GM23338 (cell line): ENCODE measurements around the gene LAP3. TPM values are rescaled to one million over a fixed set of nuclear protein-coding genes. Genes with fewer than 3 reads are reported as not detected.
A peak's percentile ranks its signal among the peaks of the same experiment; 100 is the strongest.

Experiments
- ATAC-seq: fragments of 200-7000 bp; cut with Tn5 transposase; 3 replicates; pipeline ENCODE4 v1.9.1; 2020
- DNase-seq: peaks from one replicate; pipeline ENCODE4 v3.0.0-alpha.2; 2015; ENCODE audit warnings: low spot score
- H2AFZ ChIP-seq: fragments of 200-600 bp; sonication (generic); 2 replicates; pipeline ENCODE4 v1.8.0; 2016; ENCODE audit warnings: antibody characterized with exemption, mild to moderate bottlenecking, moderate library complexity
- H3F3A ChIP-seq: fragments of 200-600 bp; sonication (generic); replicated peaks from 2 replicates; pipeline ENCODE4 v1.8.0; 2017; ENCODE audit warnings: antibody characterized with exemption, mixed run types, low read depth
- H3K27ac ChIP-seq: fragments of 200-600 bp; sonication (generic); 2 replicates; pipeline ENCODE4 v1.6.1; 2016; ENCODE audit warnings: low read depth
- H3K27me3 ChIP-seq: fragments of 200-600 bp; sonication (generic); 2 replicates; pipeline ENCODE4 v1.8.0; 2016; ENCODE audit warnings: mild to moderate bottlenecking, mixed run types, moderate library complexity; ENCODE audit not compliant: insufficient read depth
- H3K36me3 ChIP-seq: fragments of 200-600 bp; sonication (generic); 2 replicates; pipeline ENCODE4 v1.8.0; 2016; ENCODE audit warnings: mild to moderate bottlenecking; ENCODE audit not compliant: insufficient read depth
- H3K4me1 ChIP-seq: fragments of 200-600 bp; sonication (generic); 2 replicates; pipeline ENCODE4 v1.8.0; 2016; ENCODE audit warnings: mild to moderate bottlenecking, moderate library complexity; ENCODE audit not compliant: insufficient read depth
- H3K4me2 ChIP-seq: fragments of 200-600 bp; sonication (generic); 2 replicates; pipeline ENCODE4 v1.7.1; 2017; ENCODE audit warnings: mixed run types
- H3K4me3 ChIP-seq: fragments of 200-600 bp; sonication (generic); 2 replicates; pipeline ENCODE4 v1.6.1; 2016; ENCODE audit warnings: mixed run types
- H3K79me2 ChIP-seq: fragments of 200-600 bp; sonication (generic); replicated peaks from 2 replicates; pipeline ENCODE4 v1.8.0; 2017; ENCODE audit warnings: mild to moderate bottlenecking; ENCODE audit not compliant: insufficient read depth
- H3K9me2 ChIP-seq: fragments of 200-600 bp; sonication (generic); 2 replicates; pipeline ENCODE4 v1.8.0; 2017; ENCODE audit not compliant: insufficient read depth
- H4K20me1 ChIP-seq: fragments of 200-600 bp; sonication (generic); replicated peaks from 2 replicates; pipeline ENCODE4 v1.8.0; 2017; ENCODE audit warnings: mild to moderate bottlenecking; ENCODE audit not compliant: insufficient read depth
- H3K27ac Mint-ChIP-seq: 2 replicates; pipeline ENCODE4 v1.8.0; 2020; ENCODE audit warnings: inconsistent platforms, mild to moderate bottlenecking, moderate library complexity, mixed read lengths
- H3K27me3 Mint-ChIP-seq: 3 replicates; pipeline ENCODE4 v1.8.0; 2022; ENCODE audit warnings: low read depth, mild to moderate bottlenecking, moderate library complexity, mixed read lengths, inconsistent platforms; ENCODE audit not compliant: insufficient read depth, poor library complexity
- H3K36me3 Mint-ChIP-seq: 3 replicates; pipeline ENCODE4 v1.8.0; 2021; ENCODE audit warnings: low read depth, mild to moderate bottlenecking, inconsistent platforms, moderate library complexity, mixed read lengths
- H3K4me1 Mint-ChIP-seq: 3 replicates; pipeline ENCODE4 v1.8.0; 2020; ENCODE audit warnings: mild to moderate bottlenecking, inconsistent platforms, mixed read lengths
- H3K4me3 Mint-ChIP-seq: 3 replicates; pipeline ENCODE4 v1.8.0; 2021; ENCODE audit warnings: moderate library complexity, mild to moderate bottlenecking, inconsistent platforms, mixed read lengths
- H3K9me3 Mint-ChIP-seq: 3 replicates; pipeline ENCODE4 v1.8.0; 2020; ENCODE audit warnings: moderate library complexity, mild to moderate bottlenecking, inconsistent platforms, mixed read lengths
- CREB1 ChIP-seq: fragments of 250-450 bp; sonication (Bioruptor Pico); IDR thresholded peaks from 2 replicates; pipeline ENCODE4 v1.5.0; 2020; ENCODE audit warnings: low read depth, mild to moderate bottlenecking, moderate library complexity
- EZH2 ChIP-seq: fragments of 200-600 bp; sonication (generic); IDR thresholded peaks from one replicate; pipeline ENCODE4 v1.8.0; 2017; ENCODE audit warnings: antibody characterized with exemption, mild to moderate bottlenecking, low read depth; ENCODE audit not compliant: unreplicated experiment
- POLR2AphosphoS5 ChIP-seq: IDR thresholded peaks from 2 replicates; pipeline ENCODE4 v1.6.1; 2016; ENCODE audit warnings: antibody characterized with exemption, low read depth
- STAT1 ChIP-seq: IDR thresholded peaks from one replicate; pipeline ENCODE4 v1.6.1; 2016; ENCODE audit warnings: antibody characterized with exemption; ENCODE audit not compliant: unreplicated experiment
- ZNF114 ChIP-seq: fragments of 250-450 bp; sonication (Bioruptor Pico); IDR thresholded peaks from 2 replicates; pipeline ENCODE4 v1.5.0; 2020; ENCODE audit warnings: mild to moderate bottlenecking, moderate library complexity
- ZNF331 ChIP-seq: fragments of 250-450 bp; sonication (Bioruptor Pico); IDR thresholded peaks from 2 replicates; pipeline ENCODE4 v1.5.0; 2020; ENCODE audit warnings: low read depth, mild to moderate bottlenecking, moderate library complexity
- polyA plus RNA-seq: library from polyadenylated mRNA; unstranded; fragments of >200 nt; fragmentation: Nextera tagmentation; extraction: Ambion mirVana; gene quantifications from 2 replicates; pipeline ENCODE4 v1.2.1, GENCODE V29; 2016
- total RNA-seq: library from RNA; depleted of rRNA; stranded (reverse); fragments of >200 nt; shearing (Covaris generic); gene quantifications from 2 replicates; pipeline ENCODE4 v1.2.3, GENCODE V29; 2014
- TF ChIP-seq, protein P1 (sequence below): IDR thresholded peaks from one replicate; pipeline ENCODE4 v1.6.1; 2018; ENCODE audit warnings: antibody characterized with exemption; ENCODE audit not compliant: unreplicated experiment
- TF ChIP-seq, protein P2 (sequence below): fragments of 250-450 bp; sonication (Bioruptor Pico); IDR thresholded peaks from 2 replicates; pipeline ENCODE4 v1.5.0; 2020; ENCODE audit warnings: mild to moderate bottlenecking, moderate library complexity
- TF ChIP-seq, protein P3 (sequence below): IDR thresholded peaks from 2 replicates; pipeline ENCODE4 v1.6.1; 2016; ENCODE audit warnings: antibody characterized with exemption
- TF ChIP-seq, protein P4 (sequence below), 2 experiments: fragments of 200-600 bp in 1 of 2; sonication (generic) in 1 of 2; conservative IDR thresholded peaks; 2 replicates each; pipeline versions ENCODE4 v1.5.1 to v1.6.1; 2016 to 2017; ENCODE audit warnings: antibody characterized with exemption in 2 of 2, low read depth in 2 of 2, mild to moderate bottlenecking in 2 of 2, moderate library complexity in 1 of 2

Gene LAP3
- total and polyA plus RNA-seq, 2 experiments from 2014 or later: 28.6 to 63.6 TPM

DNA sequence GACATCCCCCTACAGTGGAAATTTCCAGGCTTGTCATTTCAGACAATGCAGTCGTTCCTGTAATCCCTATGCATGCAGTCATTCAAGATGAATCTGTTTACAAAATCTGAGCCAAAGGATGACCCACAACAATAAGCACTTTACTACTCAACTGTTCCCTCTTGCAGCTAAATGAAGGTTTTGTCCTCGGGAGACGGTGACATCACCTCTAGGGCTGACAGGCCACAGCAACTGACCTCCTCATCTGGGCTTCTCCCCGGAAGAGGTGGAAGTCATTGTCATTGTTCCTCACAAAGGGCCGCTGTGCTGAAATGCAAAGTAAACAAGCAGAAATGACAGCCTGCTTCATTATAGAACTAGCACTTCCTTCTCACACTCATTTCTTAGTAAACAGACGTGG, 32.8 kb upstream of the LAP3 start:
- TF ChIP-seq ZNF114 (CRISPR knock-in tag): no peak
- TF ChIP-seq, protein P1, sequence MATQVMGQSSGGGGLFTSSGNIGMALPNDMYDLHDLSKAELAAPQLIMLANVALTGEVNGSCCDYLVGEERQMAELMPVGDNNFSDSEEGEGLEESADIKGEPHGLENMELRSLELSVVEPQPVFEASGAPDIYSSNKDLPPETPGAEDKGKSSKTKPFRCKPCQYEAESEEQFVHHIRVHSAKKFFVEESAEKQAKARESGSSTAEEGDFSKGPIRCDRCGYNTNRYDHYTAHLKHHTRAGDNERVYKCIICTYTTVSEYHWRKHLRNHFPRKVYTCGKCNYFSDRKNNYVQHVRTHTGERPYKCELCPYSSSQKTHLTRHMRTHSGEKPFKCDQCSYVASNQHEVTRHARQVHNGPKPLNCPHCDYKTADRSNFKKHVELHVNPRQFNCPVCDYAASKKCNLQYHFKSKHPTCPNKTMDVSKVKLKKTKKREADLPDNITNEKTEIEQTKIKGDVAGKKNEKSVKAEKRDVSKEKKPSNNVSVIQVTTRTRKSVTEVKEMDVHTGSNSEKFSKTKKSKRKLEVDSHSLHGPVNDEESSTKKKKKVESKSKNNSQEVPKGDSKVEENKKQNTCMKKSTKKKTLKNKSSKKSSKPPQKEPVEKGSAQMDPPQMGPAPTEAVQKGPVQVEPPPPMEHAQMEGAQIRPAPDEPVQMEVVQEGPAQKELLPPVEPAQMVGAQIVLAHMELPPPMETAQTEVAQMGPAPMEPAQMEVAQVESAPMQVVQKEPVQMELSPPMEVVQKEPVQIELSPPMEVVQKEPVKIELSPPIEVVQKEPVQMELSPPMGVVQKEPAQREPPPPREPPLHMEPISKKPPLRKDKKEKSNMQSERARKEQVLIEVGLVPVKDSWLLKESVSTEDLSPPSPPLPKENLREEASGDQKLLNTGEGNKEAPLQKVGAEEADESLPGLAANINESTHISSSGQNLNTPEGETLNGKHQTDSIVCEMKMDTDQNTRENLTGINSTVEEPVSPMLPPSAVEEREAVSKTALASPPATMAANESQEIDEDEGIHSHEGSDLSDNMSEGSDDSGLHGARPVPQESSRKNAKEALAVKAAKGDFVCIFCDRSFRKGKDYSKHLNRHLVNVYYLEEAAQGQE: no peak
- peak; percentile 49 for ATAC-seq
- H3K4me1 Mint-ChIP-seq: peaks cover 8% of the 10 kb centered on the region; the same call in 2 of the 3 replicates
- DNase-seq: peak; percentile 46
- no peaks in the 10 kb centered on the region for H3K27me3 ChIP-seq
- no peak overlapping the region for H3K27ac Mint-ChIP-seq
- H2AFZ ChIP-seq: no peak overlapping the region
- no peaks in the 10 kb centered on the region for H3K36me3 ChIP-seq
- no peaks in the 10 kb centered on the region for H3K79me2 ChIP-seq
- H3K9me2 ChIP-seq: no peaks in the 10 kb centered on the region
- no peaks in the 10 kb centered on the region for H3K4me1 ChIP-seq
- no peak overlapping the region for H3K27ac ChIP-seq
- H3F3A ChIP-seq: no peaks in the 10 kb centered on the region
- H3K9me3 Mint-ChIP-seq: no peaks in the 10 kb centered on the region
- no peak overlapping the region for H3K4me2 ChIP-seq
- H3K4me3 Mint-ChIP-seq: no peak overlapping the region
- no peaks in the 10 kb centered on the region for H4K20me1 ChIP-seq
- no peak overlapping the region for H3K4me3 ChIP-seq
- peaks cover 14% of the 10 kb centered on the region for H3K27me3 Mint-ChIP-seq
- H3K36me3 Mint-ChIP-seq: no peaks in the 10 kb centered on the region

DNA sequence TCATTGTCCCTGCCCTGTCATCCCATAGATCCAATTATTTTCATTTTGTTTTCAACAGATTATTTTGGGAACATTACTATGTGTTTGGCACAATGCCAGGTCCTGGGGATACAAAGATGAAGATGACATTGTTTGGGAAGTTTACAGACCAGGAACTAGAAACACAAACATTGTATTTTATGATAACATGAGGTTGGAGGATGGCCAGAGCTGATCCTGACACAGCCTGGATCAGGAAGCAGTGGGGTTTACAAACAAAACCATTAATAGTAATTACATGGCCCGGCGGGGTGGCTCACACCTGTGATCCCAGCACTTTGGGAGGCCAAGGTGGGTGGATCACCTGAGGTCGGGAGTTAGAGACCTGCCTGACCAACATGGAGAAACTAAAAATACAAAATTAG, 32.2 kb upstream of the LAP3 start:
- no peak for ATAC-seq
- H3K4me3 ChIP-seq: no peak overlapping the region
- peaks cover 14% of the 10 kb centered on the region for H3K27me3 Mint-ChIP-seq
- no peak overlapping the region for H3K4me3 Mint-ChIP-seq
- no peaks in the 10 kb centered on the region for H3K9me3 Mint-ChIP-seq
- no peak overlapping the region for H3K4me2 ChIP-seq
- no peaks in the 10 kb centered on the region for H3K27me3 ChIP-seq
- no peaks in the 10 kb centered on the region for H3K4me1 ChIP-seq
- H3K27ac ChIP-seq: no peak overlapping the region
- no peaks in the 10 kb centered on the region for H4K20me1 ChIP-seq
- DNase-seq: no peak
- H3K36me3 ChIP-seq: no peaks in the 10 kb centered on the region
- peaks cover 8% of the 10 kb centered on the region; the same call in 2 of the 3 replicates for H3K4me1 Mint-ChIP-seq
- H3K27ac Mint-ChIP-seq: no peak overlapping the region
- no peaks in the 10 kb centered on the region for H3K79me2 ChIP-seq
- no peaks in the 10 kb centered on the region for H3K36me3 Mint-ChIP-seq
- no peaks in the 10 kb centered on the region for H3F3A ChIP-seq
- no peak overlapping the region for H2AFZ ChIP-seq
- no peaks in the 10 kb centered on the region for H3K9me2 ChIP-seq
- TF ChIP-seq, protein P2, sequence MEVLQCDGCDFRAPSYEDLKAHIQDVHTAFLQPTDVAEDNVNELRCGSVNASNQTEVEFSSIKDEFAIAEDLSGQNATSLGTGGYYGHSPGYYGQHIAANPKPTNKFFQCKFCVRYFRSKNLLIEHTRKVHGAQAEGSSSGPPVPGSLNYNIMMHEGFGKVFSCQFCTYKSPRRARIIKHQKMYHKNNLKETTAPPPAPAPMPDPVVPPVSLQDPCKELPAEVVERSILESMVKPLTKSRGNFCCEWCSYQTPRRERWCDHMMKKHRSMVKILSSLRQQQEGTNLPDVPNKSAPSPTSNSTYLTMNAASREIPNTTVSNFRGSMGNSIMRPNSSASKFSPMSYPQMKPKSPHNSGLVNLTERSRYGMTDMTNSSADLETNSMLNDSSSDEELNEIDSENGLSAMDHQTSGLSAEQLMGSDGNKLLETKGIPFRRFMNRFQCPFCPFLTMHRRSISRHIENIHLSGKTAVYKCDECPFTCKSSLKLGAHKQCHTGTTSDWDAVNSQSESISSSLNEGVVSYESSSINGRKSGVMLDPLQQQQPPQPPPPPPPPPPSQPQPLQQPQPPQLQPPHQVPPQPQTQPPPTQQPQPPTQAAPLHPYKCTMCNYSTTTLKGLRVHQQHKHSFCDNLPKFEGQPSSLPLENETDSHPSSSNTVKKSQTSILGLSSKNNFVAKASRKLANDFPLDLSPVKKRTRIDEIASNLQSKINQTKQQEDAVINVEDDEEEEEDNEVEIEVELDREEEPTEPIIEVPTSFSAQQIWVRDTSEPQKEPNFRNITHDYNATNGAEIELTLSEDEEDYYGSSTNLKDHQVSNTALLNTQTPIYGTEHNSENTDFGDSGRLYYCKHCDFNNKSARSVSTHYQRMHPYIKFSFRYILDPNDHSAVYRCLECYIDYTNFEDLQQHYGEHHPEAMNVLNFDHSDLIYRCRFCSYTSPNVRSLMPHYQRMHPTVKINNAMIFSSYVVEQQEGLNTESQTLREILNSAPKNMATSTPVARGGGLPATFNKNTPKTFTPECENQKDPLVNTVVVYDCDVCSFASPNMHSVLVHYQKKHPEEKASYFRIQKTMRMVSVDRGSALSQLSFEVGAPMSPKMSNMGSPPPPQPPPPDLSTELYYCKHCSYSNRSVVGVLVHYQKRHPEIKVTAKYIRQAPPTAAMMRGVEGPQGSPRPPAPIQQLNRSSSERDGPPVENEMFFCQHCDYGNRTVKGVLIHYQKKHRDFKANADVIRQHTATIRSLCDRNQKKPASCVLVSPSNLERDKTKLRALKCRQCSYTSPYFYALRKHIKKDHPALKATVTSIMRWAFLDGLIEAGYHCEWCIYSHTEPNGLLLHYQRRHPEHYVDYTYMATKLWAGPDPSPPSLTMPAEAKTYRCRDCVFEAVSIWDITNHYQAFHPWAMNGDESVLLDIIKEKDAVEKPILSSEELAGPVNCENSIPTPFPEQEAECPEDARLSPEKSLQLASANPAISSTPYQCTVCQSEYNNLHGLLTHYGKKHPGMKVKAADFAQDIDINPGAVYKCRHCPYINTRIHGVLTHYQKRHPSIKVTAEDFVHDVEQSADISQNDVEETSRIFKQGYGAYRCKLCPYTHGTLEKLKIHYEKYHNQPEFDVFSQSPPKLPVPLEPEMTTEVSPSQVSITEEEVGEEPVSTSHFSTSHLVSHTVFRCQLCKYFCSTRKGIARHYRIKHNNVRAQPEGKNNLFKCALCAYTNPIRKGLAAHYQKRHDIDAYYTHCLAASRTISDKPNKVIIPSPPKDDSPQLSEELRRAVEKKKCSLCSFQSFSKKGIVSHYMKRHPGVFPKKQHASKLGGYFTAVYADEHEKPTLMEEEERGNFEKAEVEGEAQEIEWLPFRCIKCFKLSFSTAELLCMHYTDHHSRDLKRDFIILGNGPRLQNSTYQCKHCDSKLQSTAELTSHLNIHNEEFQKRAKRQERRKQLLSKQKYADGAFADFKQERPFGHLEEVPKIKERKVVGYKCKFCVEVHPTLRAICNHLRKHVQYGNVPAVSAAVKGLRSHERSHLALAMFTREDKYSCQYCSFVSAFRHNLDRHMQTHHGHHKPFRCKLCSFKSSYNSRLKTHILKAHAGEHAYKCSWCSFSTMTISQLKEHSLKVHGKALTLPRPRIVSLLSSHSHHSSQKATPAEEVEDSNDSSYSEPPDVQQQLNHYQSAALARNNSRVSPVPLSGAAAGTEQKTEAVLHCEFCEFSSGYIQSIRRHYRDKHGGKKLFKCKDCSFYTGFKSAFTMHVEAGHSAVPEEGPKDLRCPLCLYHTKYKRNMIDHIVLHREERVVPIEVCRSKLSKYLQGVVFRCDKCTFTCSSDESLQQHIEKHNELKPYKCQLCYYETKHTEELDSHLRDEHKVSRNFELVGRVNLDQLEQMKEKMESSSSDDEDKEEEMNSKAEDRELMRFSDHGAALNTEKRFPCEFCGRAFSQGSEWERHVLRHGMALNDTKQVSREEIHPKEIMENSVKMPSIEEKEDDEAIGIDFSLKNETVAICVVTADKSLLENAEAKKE (CRISPR knock-in tag): no peak
- TF ChIP-seq CREB1 (CRISPR knock-in tag) (no peak), STAT1 (no peak), EZH2 (no peak), POLR2AphosphoS5 (no peak), ZNF331 (CRISPR knock-in tag) (no peak)
- TF ChIP-seq, protein P3, sequence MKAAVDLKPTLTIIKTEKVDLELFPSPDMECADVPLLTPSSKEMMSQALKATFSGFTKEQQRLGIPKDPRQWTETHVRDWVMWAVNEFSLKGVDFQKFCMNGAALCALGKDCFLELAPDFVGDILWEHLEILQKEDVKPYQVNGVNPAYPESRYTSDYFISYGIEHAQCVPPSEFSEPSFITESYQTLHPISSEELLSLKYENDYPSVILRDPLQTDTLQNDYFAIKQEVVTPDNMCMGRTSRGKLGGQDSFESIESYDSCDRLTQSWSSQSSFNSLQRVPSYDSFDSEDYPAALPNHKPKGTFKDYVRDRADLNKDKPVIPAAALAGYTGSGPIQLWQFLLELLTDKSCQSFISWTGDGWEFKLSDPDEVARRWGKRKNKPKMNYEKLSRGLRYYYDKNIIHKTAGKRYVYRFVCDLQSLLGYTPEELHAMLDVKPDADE: no peak
- TF ChIP-seq, protein P4, sequence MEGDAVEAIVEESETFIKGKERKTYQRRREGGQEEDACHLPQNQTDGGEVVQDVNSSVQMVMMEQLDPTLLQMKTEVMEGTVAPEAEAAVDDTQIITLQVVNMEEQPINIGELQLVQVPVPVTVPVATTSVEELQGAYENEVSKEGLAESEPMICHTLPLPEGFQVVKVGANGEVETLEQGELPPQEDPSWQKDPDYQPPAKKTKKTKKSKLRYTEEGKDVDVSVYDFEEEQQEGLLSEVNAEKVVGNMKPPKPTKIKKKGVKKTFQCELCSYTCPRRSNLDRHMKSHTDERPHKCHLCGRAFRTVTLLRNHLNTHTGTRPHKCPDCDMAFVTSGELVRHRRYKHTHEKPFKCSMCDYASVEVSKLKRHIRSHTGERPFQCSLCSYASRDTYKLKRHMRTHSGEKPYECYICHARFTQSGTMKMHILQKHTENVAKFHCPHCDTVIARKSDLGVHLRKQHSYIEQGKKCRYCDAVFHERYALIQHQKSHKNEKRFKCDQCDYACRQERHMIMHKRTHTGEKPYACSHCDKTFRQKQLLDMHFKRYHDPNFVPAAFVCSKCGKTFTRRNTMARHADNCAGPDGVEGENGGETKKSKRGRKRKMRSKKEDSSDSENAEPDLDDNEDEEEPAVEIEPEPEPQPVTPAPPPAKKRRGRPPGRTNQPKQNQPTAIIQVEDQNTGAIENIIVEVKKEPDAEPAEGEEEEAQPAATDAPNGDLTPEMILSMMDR (conservative IDR thresholded peaks at IDR 0.05; ENCODE audit: low read depth in 2 of 2): no peak
